ENCODE measurements around the gene CADM3. TPM values are rescaled to one million over a fixed set of nuclear protein-coding genes. Genes with fewer than 3 reads are reported as not detected.
A peak's percentile ranks its signal among the peaks of the same experiment; 100 is the strongest.

CADM3 gene
- total RNA-seq, 1 experiment from 2014 or later: 0.07 TPM

DNA sequence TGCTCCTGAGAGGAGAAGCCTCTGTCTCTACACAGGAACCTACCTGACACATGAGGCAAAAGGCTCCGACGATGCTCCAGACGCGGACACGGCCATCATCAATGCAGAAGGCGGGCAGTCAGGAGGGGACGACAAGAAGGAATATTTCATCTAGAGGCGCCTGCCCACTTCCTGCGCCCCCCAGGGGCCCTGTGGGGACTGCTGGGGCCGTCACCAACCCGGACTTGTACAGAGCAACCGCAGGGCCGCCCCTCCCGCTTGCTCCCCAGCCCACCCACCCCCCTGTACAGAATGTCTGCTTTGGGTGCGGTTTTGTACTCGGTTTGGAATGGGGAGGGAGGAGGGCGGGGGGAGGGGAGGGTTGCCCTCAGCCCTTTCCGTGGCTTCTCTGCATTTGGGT lies 29.4 kb downstream of the CADM3 start:
- in situ Hi-C loops (cut with HindIII; ENCODE audit: low pct_unique_long_range_greater_than_20kb, low sequenced_read_pairs): no loop called here
- DNase-seq (ENCODE audit: low read depth): no peak

DNA sequence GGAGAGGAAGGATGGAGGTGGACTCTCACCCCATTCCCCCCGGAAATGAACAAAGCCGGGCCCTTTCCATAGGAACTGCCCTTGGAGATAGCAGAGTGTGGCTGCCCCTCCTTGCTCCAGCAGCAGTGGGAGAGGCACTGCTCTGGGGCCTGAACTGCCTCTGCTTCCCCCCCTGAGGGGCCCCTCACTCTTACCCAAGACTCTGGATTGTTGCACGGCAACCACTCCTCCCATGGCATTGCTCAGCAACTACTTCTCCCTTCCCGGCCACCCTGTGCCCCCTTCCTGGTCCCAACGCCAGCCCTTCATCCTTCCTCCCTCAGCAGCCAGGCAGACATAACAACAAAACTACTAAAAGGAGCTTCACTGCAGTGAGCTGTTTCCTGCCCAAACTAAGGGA lies 30.2 kb downstream of the CADM3 start:
- no peak for DNase-seq (ENCODE audit: low read depth)
- in situ Hi-C loops (cut with HindIII; ENCODE audit: low pct_unique_long_range_greater_than_20kb, low sequenced_read_pairs): no loop called here

DNA sequence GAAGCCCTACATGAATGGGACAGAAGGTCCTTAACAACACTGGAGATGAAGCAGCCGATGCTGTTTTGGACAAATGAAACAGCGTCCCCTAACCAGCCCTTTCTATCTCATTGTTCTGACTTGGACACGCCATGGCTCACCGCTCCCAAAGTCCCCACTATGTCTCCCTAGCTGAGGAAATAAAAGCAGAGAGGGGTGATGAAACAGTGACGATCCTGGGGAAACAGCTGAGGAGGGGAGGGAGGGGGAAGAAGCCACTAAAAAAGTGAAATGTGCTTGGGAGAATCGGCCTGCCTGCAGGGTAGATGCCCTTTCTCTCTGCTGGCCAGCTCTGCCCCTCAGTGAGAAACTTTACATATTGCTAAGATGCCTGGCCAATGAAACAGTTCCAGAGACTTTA lies 32.2 kb downstream of the CADM3 start:
- no peak for DNase-seq (ENCODE audit: low read depth)
- in situ Hi-C loops (cut with HindIII; ENCODE audit: low pct_unique_long_range_greater_than_20kb, low sequenced_read_pairs): no loop called here

DNA sequence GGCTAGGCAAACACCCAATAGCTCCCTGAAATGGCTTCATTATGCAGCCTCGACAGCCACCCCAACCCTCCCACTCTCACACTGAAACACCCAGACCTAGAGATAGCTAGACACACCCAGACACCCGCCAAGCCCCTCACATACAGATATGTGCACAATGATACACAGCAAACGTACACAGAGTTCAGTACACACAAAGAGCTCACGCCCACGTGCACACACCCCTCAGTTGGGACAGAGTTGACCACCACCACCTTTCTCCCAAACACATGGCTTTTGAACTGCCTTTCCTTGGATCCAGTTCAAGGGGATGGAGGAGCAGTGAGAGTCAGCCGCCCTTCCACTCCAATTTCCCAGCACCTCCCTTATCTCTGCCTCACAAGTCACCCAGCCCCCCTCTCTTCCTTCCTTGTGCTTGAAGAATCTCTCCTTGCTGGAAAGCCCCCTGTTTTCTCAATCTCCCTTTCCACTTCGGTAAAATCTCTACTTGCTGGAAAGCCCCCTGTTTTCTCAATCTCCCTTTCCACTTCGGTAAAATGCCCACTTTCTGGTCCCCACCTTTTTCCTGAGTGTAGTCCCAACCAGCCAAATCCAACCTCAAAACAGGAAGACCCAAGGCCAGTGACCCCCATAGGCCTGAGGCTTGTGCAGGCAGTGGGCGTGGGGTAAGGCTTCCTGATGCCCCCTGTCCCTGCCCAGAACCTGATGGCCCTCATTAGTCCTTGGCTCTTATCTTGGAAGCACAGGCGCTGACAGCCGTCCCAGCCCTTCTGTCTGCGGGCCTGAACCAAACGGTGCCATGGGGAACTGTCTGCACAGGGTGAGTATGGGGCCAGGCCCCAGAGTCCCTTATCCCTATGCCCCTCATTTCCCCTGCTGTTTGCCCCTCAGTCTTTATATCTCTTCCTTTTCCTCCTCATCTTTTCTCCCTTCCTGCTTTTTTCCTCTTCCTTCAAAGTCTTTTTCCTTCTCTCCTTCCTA lies 33.0 kb downstream of the CADM3 start, which contains the start of gene ACKR1:
ACKR1 (plus strand) TSS at position 715 of the 981 bp plus-strand sequence; CDS start at position 800, 85 bp downstream.
- no peak for DNase-seq (ENCODE audit: low read depth)
- in situ Hi-C loops (cut with HindIII; ENCODE audit: low pct_unique_long_range_greater_than_20kb, low sequenced_read_pairs): no loop called here

DNA sequence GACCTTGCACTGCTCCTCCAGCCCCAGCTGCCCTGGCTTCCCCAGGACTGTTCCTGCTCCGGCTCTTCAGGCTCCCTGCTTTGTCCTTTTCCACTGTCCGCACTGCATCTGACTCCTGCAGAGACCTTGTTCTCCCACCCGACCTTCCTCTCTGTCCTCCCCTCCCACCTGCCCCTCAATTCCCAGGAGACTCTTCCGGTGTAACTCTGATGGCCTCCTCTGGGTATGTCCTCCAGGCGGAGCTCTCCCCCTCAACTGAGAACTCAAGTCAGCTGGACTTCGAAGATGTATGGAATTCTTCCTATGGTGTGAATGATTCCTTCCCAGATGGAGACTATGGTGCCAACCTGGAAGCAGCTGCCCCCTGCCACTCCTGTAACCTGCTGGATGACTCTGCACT lies 33.8 kb downstream of the CADM3 start:
- DNase-seq (ENCODE audit: low read depth): no peak
- in situ Hi-C loops (cut with HindIII; ENCODE audit: low pct_unique_long_range_greater_than_20kb, low sequenced_read_pairs): no loop called here

DNA sequence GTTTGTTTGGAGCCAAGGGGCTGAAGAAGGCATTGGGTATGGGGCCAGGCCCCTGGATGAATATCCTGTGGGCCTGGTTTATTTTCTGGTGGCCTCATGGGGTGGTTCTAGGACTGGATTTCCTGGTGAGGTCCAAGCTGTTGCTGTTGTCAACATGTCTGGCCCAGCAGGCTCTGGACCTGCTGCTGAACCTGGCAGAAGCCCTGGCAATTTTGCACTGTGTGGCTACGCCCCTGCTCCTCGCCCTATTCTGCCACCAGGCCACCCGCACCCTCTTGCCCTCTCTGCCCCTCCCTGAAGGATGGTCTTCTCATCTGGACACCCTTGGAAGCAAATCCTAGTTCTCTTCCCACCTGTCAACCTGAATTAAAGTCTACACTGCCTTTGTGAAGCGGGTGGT lies 34.7 kb downstream of the CADM3 start:
- in situ Hi-C loops (cut with HindIII; ENCODE audit: low pct_unique_long_range_greater_than_20kb, low sequenced_read_pairs): no loop called here
- DNase-seq (ENCODE audit: low read depth): no peak

DNA sequence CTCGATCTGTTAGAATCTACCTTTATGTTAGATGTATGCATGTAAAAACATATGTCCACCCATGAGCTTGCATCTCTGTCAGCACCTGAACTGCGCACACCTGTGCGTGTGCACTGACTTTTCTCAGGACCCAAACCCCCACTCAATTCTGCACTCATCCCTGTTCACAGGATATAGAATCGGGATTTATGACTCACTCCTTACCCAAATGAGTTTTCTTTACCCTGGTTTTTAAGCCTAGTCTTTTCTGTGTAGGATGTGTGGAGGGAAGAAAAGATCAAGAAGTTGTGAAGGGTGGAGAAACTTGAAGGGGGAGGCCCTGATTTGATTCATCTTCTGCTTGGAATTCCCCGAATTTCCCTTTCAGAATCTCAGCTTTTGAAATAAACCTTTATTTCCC lies 35.7 kb downstream of the CADM3 start:
- in situ Hi-C loops (cut with HindIII; ENCODE audit: low pct_unique_long_range_greater_than_20kb, low sequenced_read_pairs): no loop called here
- no peak for DNase-seq (ENCODE audit: low read depth)

DNA sequence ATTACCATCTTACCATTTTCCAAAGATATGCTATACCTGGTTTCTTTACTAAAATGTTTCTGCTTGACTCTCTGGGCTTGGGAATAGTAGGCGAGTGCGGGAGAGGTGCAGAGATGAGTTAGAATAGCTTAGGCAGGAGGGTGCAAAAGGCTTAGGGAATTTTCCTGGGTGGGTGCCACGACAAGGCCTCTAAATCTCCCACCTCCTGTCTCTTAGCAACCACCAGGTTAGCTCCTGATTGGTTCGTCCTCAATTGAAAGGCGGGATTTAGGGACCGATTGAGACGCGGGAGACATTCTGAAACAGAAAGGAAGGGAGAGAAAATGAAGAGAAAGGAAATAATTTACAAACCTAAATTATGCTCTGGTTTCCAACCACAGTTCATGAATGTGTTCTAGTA lies 36.4 kb downstream of the CADM3 start:
- no peak for DNase-seq (ENCODE audit: low read depth)
- in situ Hi-C loops (cut with HindIII; ENCODE audit: low pct_unique_long_range_greater_than_20kb, low sequenced_read_pairs): no loop called here

DNA sequence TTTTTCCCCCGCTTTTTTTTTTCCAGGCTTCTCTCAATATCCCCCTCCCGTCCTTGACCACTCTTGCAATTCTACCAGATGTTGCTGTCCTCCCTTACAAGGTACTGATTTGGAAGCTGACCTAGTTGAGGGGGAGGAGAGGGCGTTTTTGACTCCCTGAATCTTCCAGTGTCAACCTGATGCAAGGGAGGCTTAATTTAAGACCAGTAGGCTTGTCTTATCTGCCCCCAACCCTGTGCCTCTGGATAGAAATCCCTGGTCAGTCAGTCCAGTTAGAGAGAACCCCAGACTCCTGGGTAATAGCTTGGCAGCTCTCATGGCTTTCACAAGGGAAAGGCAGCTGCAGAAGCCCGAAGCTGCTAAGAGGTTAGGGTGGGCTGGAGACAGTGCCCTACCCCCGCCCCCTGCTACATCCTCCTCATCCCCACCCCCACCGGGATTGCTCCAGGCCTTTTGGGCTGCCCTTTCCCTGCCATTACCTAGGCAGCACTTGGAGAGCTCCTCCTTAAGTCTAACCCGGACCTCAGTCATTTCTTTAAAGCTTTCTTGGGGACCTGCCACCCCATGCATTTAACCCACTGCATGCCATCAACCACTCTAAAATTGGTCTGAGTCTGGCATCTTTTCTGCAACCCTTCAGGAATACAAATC lies 36.9 kb downstream of the CADM3 start:
- in situ Hi-C loops (cut with HindIII; ENCODE audit: low pct_unique_long_range_greater_than_20kb, low sequenced_read_pairs): no loop called here
- DNase-seq (ENCODE audit: low read depth): no peak

DNA sequence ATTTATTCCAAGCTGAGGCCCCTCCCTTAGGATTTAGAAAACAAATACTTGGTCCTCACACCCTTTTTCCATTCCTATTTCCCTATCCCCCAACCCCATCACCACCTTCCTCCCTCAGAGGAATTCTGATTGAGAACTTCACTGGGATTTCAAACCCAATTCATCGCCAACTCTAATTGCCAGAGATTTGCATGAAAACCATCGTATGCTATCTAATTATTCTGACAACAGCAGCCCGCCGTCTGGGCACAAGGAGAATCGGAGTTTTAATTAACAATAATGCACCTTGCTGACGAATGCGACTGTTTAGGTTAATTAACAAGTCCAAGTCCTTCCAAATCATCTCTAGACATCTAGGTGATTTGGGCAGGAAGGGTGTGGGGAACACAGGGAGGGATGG lies 37.6 kb downstream of the CADM3 start:
- in situ Hi-C loops (cut with HindIII; ENCODE audit: low pct_unique_long_range_greater_than_20kb, low sequenced_read_pairs): no loop called here
- DNase-seq (ENCODE audit: low read depth): no peak

DNA sequence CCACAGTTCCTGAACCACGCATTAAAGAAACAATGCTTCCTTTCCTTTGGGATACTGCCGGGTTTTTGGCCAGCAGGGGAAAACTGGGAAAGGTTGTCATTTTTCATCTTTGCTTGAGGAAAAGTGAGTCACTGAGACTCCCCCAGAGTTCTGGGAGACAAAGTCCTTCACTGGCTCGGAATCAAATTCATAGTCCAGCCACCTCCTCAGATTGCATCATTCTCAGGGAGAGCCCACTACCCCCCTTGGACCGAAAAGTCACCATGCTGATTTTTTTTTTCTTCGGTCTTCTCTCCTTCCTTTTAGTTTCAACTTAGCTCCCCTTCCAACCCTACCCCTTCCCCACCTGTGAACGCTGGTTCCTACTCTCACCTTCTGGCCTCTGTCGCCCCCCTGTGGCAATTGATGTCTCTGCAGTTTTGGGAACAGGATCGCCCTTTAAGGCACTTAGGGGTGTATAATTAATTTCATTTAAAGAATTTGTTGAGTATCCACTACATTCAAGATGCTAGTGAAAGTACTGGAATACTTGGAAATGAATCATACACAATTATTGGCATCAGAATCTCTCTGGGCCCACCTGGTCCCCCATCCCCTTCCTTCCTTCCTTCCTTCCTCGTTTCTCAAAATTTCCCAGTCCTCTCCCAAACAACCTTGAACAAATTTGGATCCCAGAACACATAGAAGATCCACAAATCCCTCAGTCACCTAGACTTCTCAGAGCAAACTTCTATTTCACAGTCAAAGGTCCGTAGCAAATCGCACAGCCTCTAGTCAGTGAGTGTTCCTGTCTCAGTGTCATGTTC lies 40.1 kb downstream of the CADM3 start:
- in situ Hi-C loops (cut with HindIII; ENCODE audit: low pct_unique_long_range_greater_than_20kb, low sequenced_read_pairs): no loop called here
- DNase-seq (ENCODE audit: low read depth): peak; percentile 49

DNA sequence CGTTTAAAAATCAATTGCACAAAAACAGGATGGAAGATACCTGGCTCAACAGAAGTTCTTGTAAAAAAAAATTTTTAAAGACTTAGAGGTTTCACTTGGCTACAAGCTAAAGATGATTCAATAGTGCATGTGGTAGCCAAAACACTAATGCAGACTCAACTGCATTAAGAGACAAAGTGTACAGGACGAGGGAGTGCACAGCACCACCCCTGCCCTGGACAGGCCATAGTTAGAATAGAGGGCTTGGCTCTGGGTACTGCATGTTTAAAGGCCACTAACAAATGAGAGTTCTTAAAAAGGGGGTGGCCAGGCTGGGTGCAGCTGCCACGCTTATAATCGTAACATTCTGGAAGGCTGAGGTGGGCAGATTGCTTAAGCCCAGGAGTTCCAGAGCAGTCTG lies 41.2 kb downstream of the CADM3 start:
- in situ Hi-C loops (cut with HindIII; ENCODE audit: low pct_unique_long_range_greater_than_20kb, low sequenced_read_pairs): no loop called here
- no peak for DNase-seq (ENCODE audit: low read depth)

DNA sequence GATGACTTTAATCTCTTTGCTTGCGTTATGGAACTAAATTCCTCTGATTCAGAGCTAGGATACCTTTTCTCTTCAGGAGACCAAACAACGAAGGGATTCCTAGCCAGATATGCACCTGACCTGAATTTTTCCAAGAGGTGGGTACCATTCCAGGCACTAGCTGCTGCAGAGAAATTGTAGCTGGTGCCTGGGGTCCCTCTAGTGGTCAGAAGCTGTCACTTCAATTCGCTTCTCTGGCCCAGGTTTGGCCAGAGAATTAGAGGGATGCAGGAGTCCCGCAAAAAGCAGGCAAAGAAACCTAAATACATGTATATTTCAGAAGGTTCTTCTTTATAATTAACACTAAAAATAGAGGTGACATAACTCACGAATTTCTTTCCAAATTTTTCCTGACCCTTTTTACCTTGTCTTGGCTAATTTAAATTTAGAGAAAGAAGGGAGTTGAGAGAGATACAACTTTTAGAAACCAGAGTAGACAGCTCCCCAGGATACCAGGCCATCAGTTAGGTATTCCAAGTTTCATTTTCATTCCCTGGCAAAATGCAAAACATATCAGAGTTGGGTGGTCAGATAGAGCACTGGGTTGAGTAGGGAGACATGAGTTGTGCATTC lies 42.8 kb downstream of the CADM3 start:
- peak; percentile 37 for DNase-seq (ENCODE audit: low read depth)

DNA sequence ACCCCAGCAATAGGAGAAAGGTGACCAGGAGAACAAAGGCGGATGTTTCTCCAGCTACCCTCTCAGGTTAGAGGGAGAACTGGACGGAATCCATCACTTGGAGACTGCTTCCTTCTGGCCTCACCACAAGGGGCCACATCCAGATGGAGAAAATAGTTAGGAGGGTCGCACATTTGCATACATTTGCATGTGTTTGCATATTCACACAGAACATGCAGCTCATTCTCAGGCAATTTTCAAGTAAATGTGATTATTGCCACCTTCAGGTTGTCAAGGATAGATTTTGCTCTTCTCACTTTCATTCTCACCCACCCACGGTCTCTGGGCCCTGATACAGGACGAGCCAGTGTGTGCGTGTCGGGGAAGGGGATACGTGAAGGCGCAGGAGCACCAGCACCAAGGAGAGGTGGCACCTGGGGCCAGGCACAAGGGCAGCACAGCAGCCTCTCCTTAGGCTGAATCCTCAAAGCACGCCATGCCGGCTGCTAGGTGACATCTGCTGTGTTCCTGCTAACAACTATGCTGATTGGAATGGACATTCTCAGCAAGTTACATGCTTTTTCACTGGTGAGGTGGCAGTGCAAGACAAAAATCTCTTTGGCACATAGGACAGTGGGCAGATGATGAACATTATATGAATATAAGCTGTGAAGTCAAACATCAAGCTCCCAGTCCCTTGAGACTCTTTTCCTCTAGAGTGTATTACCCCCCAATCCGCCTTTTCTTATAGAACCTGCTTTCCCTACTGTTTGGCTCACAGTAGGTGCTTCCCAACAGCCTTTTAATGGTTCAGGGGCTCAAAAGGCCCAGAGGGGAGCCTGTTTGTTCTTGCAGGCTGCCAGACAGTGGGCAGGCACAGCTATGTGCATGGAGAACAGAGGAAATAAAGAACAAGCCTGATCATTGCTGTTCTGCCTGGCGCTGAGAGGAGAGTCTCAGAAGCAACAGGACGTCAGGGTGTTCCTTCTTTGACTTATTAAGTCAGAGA lies 47.5 kb downstream of the CADM3 start:
- in situ Hi-C loops (cut with HindIII; ENCODE audit: low pct_unique_long_range_greater_than_20kb, low sequenced_read_pairs): no loop called here
- DNase-seq (ENCODE audit: low read depth): no peak

More for the DNA sequence above, 42.8 kb downstream of the CADM3 start:
- in situ Hi-C loops (cut with HindIII; ENCODE audit: low pct_unique_long_range_greater_than_20kb, low sequenced_read_pairs): no loop called here

DNA sequence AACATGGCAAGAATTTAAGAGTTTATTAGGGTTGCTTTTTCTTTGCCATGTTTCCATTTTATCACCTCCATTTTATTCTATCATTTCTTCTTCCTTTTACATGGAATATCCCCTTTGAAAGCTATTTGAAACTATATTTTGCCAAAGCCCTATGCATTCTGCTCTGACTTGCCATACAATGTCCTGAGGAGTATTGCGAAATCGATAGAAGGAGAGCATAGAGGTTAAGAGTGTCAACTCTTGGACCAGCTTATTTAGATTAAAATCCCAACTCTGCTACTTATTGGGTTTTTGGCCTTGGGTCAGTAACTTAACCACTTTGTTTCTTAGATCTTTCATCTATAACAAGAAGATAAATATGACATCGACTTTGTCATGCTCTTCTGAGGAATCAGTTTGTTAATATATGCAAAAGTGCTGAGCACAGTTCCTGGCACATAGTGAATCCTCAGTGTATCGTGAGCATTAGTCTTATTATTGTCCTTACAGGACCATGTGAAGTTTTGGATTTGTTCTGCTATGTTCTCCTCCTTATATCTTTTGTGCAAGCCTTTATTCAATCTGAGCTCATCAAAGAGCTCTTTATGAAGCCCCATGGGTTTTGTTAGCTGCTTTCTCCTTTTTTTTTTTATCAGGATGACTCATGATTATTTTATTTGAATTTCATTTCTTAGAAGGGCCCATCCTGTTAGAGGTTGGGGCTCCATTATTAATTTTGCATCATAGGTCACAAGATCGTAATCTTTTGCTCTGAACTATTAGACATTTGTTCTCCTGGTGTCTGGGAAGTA lies 50.9 kb downstream of the CADM3 start:
- DNase-seq (ENCODE audit: low read depth): no peak
- in situ Hi-C loops (cut with HindIII; ENCODE audit: low pct_unique_long_range_greater_than_20kb, low sequenced_read_pairs): no loop called here

DNA sequence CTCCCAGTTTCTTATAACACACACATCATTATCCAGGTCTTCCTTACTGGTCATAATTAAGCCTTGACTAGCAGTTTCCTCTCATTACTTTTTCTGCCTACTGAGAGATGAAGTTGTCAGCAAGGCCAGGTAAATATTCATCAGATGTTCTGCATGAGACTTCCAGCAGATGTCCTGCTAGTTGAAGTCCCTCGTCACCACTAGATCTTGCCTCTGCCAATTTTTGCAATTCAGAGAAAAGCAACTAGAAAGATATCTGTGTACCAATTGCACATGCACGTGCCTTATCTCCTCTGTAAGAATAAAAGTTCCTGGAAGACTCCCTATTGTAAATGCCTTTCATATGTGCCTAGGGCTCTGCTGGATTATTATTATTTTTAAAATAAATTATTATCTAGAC lies 51.6 kb downstream of the CADM3 start:
- in situ Hi-C loops (cut with HindIII; ENCODE audit: low pct_unique_long_range_greater_than_20kb, low sequenced_read_pairs): no loop called here
- DNase-seq (ENCODE audit: low read depth): no peak

DNA sequence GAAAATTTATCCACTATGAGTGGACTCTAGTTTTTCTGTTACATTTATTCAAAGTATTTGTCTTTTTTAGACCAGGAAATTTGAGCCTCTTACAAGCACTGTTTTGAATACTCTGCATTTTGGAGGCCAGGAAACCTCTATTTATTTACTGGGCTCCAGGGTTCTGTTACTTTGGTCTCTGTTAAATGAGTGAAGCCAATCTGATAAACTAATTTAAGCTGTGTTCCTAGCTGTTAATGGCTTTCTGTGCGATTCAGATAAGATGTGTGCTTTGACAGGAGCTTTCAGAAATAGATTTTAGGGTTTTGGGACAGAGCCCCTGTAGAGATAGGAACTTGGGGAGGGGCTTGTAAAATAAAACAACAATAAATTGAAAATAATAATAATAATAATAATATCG lies 57.1 kb downstream of the CADM3 start:
- in situ Hi-C loops (cut with HindIII; ENCODE audit: low pct_unique_long_range_greater_than_20kb, low sequenced_read_pairs): no loop called here
- DNase-seq (ENCODE audit: low read depth): no peak

All from Caki2 (cell line).